Heart right ventricle (tissue), 16 donors: Measurements from ENCODE around the gene TUBA3D. TPM values are rescaled to one million over a fixed set of nuclear protein-coding genes. Genes with fewer than 3 reads are reported as not detected.
"Not testable (repeated sequence)": the region's sequence is repeated elsewhere in the genome, so short reads cannot be mapped to it uniquely, and the experiment has no call there.

Experiments used
- ATAC-seq, 8 donors: fragments of 200-7000 bp; cut with Tn5 transposase; one replicate each; pipeline ENCODE4 v1.9.1; 2020; ENCODE audit warnings: mild to moderate bottlenecking in 8 of 8, moderate library complexity in 8 of 8, moderate number of reproducible peaks in 1 of 8
- DNase-seq, 2 donors: peaks; one replicate each; pipeline ENCODE4 v3.0.0-alpha.2; 2020
- H3K27ac ChIP-seq, 10 donors: fragments of 200-600 bp; sonication (generic) in 2 of 10; one replicate each; pipeline versions ENCODE4 v1.5.0 to v1.8.0; 2020 to 2022; ENCODE audit warnings: mild to moderate bottlenecking in 3 of 10
- H3K27me3 ChIP-seq, 7 donors: fragments of 200-600 bp; one replicate each; pipeline ENCODE4 v1.8.0; 2021 to 2022; ENCODE audit warnings: mild to moderate bottlenecking in 2 of 7
- H3K36me3 ChIP-seq, 9 donors: fragments of 200-600 bp; sonication (generic) in 1 of 9; one replicate each; pipeline versions ENCODE4 v1.5.0 to v1.8.0; 2020 to 2022; ENCODE audit warnings: mild to moderate bottlenecking in 2 of 9
- H3K4me1 ChIP-seq, 9 donors: fragments of 200-600 bp; sonication (generic) in 1 of 9; one replicate each; pipeline versions ENCODE4 v1.5.0 to v1.8.0; 2020 to 2022; ENCODE audit warnings: mild to moderate bottlenecking in 4 of 9
- H3K4me3 ChIP-seq, 10 donors: fragments of 200-600 bp; sonication (generic) in 2 of 10; one replicate each; pipeline versions ENCODE4 v1.5.0 to v1.8.0; 2020 to 2022; ENCODE audit warnings: mild to moderate bottlenecking in 7 of 10, moderate library complexity in 2 of 10
- H3K9me3 ChIP-seq, 11 donors: fragments of 200-600 bp in 10 of 11; sonication (generic) in 2 of 11; one replicate each; pipeline versions ENCODE4 v1.5.0 to v1.8.0; 2013 to 2022; ENCODE audit warnings: mild to moderate bottlenecking in 2 of 11, control low read depth in 1 of 11, moderate library complexity in 1 of 11
- CTCF ChIP-seq, 9 donors: fragments of 200-600 bp; sonication (generic) in 2 of 9; IDR thresholded peaks; one replicate each; pipeline versions ENCODE4 v1.5.0 to v1.8.0; 2021 to 2022; ENCODE audit warnings: antibody characterized with exemption in 9 of 9, mild to moderate bottlenecking in 5 of 9, moderate library complexity in 1 of 9
- WGBS, 2 donors: extraction: QIAGEN DNeasy Blood & Tissue Kit; methylation state at CpG; one replicate each; pipeline ENCODE4 v1.1.7; 2013; ENCODE audit warnings: inconsistent platforms in 1 of 2; 5-methylcytosine and 5-hydroxymethylcytosine counted together
- intact Hi-C, 10 donors: fragments of 100-400 bp; cut with DNase I; formaldehyde crosslinking; loops; one replicate each; pipeline versions ENCODE4 v1.11.1 to v1.14.2; 2022
- polyA plus RNA-seq, 2 donors: library from polyadenylated mRNA; stranded (reverse); fragments of 200-250 nt; gene quantifications; one replicate each; pipeline ENCODE4 v1.2.3, GENCODE V29; 2013
- total RNA-seq, 10 donors: library from RNA; stranded (reverse); fragmentation: NEBNext Ultra II Directional in 3 of 10; extraction: Animal tissue kit (Norgen Biotek cat#: 25700) in 3 of 10; gene quantifications; one replicate each; pipeline versions ENCODE4 v1.2.1 to v1.2.4, GENCODE V29; 2021 to 2023
- donor health status: Arrhythmogenic right ventricular cardiomyopathy.
- donor health status: ischemic (EF 13 %, LVEDD 7.1; RV severe dilation, severe dysfunction).
- donor health status: healthy with polysubstance abuse.
- donor health status: DM: no; HTN: yes; CAD: no.
- donor health status: DM: no; HTN: no; CAD: no.
- donor health status: ischemic (EF 25% LVEDD 6.9; RV normal size, moderate dysfunction).
- donor health status: ischemic (EF 25% LVEDD 5.7; RV mildly dilated, moderate dysfunction).
- donor health status: healthy.
- donor health status: DM: yes; HTN: yes; CAD: no.
- donor health status: Ischemic cardiomyopathy.
- donor health status: ischemic (EF 35%, LVEDD 5.7; RV mildly dilated, moderate dysfunction).
- donor health status: nonischemic (EF 11% LVEDD 7.7; RV severe dilation, severe dysfunction).
- donor health status: DM: yes; HTN: yes; CAD: no.
- donor health status: PGD.
- donor health status: ischemic (EF 29% LVEDD 5.4; RV normal size, mild dysfunction).
- donor health status: nonischemic (EF 23%, LVEDD 6.1; RV moderate dilation, normal function).

Gene TUBA3D
- total and polyA plus RNA-seq, 12 donors: 5.1 to 677 (median 30.1) TPM

- Histone ChIP-seq H3K27ac (no peak overlapping the region), H3K9me3 (no peaks in the 10 kb centered on the region), H3K27me3 (no peaks in the 10 kb centered on the region), H3K4me3 (no peak overlapping the region), H3K4me1 (no peaks in the 10 kb centered on the region), H3K36me3 (no peaks in the 10 kb centered on the region)
- WGBS, 2 donors: 95 to 96% methylated on average over 13 to 19 of the region's 19 CpGs
- ATAC-seq (no peak), DNase-seq (no peak)
- intact Hi-C loops: no loop called here
- TF ChIP-seq CTCF (IDR thresholded peaks at IDR 0.05): no peak
Measured at GRCh38 chr2:131445896-131446295, 30.0 kb upstream of the TUBA3D start.

GRCh38 chr2:131447981-131448380 lies 27.9 kb upstream of the TUBA3D start:
- H3K27me3 ChIP-seq, H3K27ac ChIP-seq, ATAC-seq, intact Hi-C loops, H3K9me3 ChIP-seq, DNase-seq, H3K4me1 ChIP-seq, H3K4me3 ChIP-seq, H3K36me3 ChIP-seq: not testable (repeated sequence)
- 80 to 92% methylated on average over 3 to 9 of the region's 9 CpGs for WGBS, 2 donors

GRCh38 chr2:131451265-131451949 lies 24.5 kb upstream of the TUBA3D start:
- WGBS, 2 donors: 58 to 70% methylated on average over 7 of the region's 10 CpGs
- intact Hi-C loops, H3K27ac ChIP-seq, H3K36me3 ChIP-seq, H3K9me3 ChIP-seq, H3K4me3 ChIP-seq, DNase-seq, ATAC-seq, H3K4me1 ChIP-seq, H3K27me3 ChIP-seq: not testable (repeated sequence)

- DNase-seq, H3K4me1 ChIP-seq, H3K27ac ChIP-seq, H3K9me3 ChIP-seq, intact Hi-C loops, ATAC-seq, H3K4me3 ChIP-seq, H3K36me3 ChIP-seq: not testable (repeated sequence)
- peaks cover 0 to 27% (median 4%) of the 10 kb centered on the region in 7 donors for H3K27me3 ChIP-seq
- 53 to 65% methylated on average over 1 to 2 of the region's 2 CpGs for WGBS, 2 donors
Measured at GRCh38 chr2:131454914-131455313, 21.0 kb upstream of the TUBA3D start.

- H3K36me3 ChIP-seq, H3K9me3 ChIP-seq, H3K27me3 ChIP-seq, ATAC-seq, intact Hi-C loops, DNase-seq, H3K4me3 ChIP-seq, H3K27ac ChIP-seq, H3K4me1 ChIP-seq: not testable (repeated sequence)
- WGBS, 2 donors: 81 to 82% methylated on average over 10 of the region's 10 CpGs
Measured at GRCh38 chr2:131467722-131468121, 8.2 kb upstream of the TUBA3D start.

GRCh38 chr2:131470944-131471343 lies 5.0 kb upstream of the TUBA3D start:
- peak in 3 of 8 donors; percentile 41 to 49 (median 45) for ATAC-seq
- DNase-seq, H3K4me1 ChIP-seq, H3K9me3 ChIP-seq, H3K36me3 ChIP-seq, H3K4me3 ChIP-seq, intact Hi-C loops, H3K27me3 ChIP-seq: not testable (repeated sequence)
- H3K27ac ChIP-seq: peak overlapping the region in 1 of 10 donors; percentile 65
- 79 to 95% methylated on average over 3 of the region's 3 CpGs for WGBS, 2 donors

GRCh38 chr2:131471624-131472023 lies 4.3 kb upstream of the TUBA3D start:
- DNase-seq: peak; percentile 58 to 83
- H3K27ac ChIP-seq: peak overlapping the region in 2 of 10 donors; percentile 27 to 65
- peak; percentile 76 to 94 (median 92) for ATAC-seq
- WGBS, 2 donors: 42 to 46% methylated on average over 3 to 6 of the region's 8 CpGs
- H3K9me3 ChIP-seq, H3K4me3 ChIP-seq, H3K4me1 ChIP-seq, H3K36me3 ChIP-seq, H3K27me3 ChIP-seq, intact Hi-C loops: not testable (repeated sequence)
- peak in 2 of 9 donors; percentile 10 to 11 for TF ChIP-seq CTCF (IDR thresholded peaks at IDR 0.05)

GRCh38 chr2:131473266-131473665 lies 2.7 kb upstream of the TUBA3D start:
- ATAC-seq, H3K9me3 ChIP-seq, H3K27ac ChIP-seq, H3K4me1 ChIP-seq, H3K36me3 ChIP-seq, intact Hi-C loops, DNase-seq, H3K4me3 ChIP-seq, H3K27me3 ChIP-seq: not testable (repeated sequence)
- 94 to 97% methylated on average over 2 of the region's 2 CpGs for WGBS, 2 donors

- 98 to 99% methylated on average over 24 to 25 of the region's 25 CpGs for WGBS, 2 donors
- H3K27ac ChIP-seq, ATAC-seq, H3K4me3 ChIP-seq, H3K36me3 ChIP-seq, intact Hi-C loops, DNase-seq, H3K27me3 ChIP-seq, H3K4me1 ChIP-seq, H3K9me3 ChIP-seq: not testable (repeated sequence)
Measured at GRCh38 chr2:131476363-131476762, 444 bp downstream of the TUBA3D start.

- peak in 3 of 8 donors; percentile 4 to 37 (median 23) for ATAC-seq
- H3K36me3 ChIP-seq, H3K27me3 ChIP-seq, DNase-seq, H3K4me3 ChIP-seq, H3K9me3 ChIP-seq, H3K4me1 ChIP-seq, intact Hi-C loops: not testable (repeated sequence)
- 22 to 40% methylated on average over 1 of the region's 1 CpG for WGBS, 2 donors
- H3K27ac ChIP-seq: peak overlapping the region in 2 of 10 donors; percentile 28 to 56
Measured at GRCh38 chr2:131477227-131477626, 1.3 kb downstream of the TUBA3D start.
